ENCODE data around the gene FBXL19.

FBXL19 gene

GRCh38 chr16:30921748-30922419 lies 1.5 kb upstream of the FBXL19 start:
- no peaks in the 10 kb centered on the region; the same call in 1 of the 2 replicates for H3K4me1 ChIP-seq
- H3K36me3 ChIP-seq (replicated peaks): peaks cover 5% of the 10 kb centered on the region
- H3K27me3 ChIP-seq (ENCODE audit: low read depth): no peaks in the 10 kb centered on the region
- in situ Hi-C loops (cut with MboI; ENCODE audit: low sequenced_read_pairs): loop anchor here (25.0 kb wide), 1 partner anchor 535 kb away; the partner anchor contains the start of genes SEPTIN1 and ZNF48
- peak; percentile 89 to 98 for DNase-seq (ENCODE audit: low spot score in 2 of 2)
- peak overlapping the region; percentile 51 for H3K4me3 ChIP-seq
- H3K9me3 ChIP-seq: no peaks in the 10 kb centered on the region

- H3K27me3 ChIP-seq (ENCODE audit: low read depth): no peaks in the 10 kb centered on the region
- peak; percentile 99 to 100 for DNase-seq (ENCODE audit: low spot score in 2 of 2)
- no peaks in the 10 kb centered on the region; the same call in 1 of the 2 replicates for H3K4me1 ChIP-seq
- H3K36me3 ChIP-seq (replicated peaks): peaks cover 11% of the 10 kb centered on the region
- in situ Hi-C loops (cut with MboI; ENCODE audit: low sequenced_read_pairs): loop anchor here (25.0 kb wide), 1 partner anchor 535 kb away; the partner anchor contains the start of genes SEPTIN1 and ZNF48
- peak overlapping the region; percentile 51 for H3K4me3 ChIP-seq
- no peaks in the 10 kb centered on the region for H3K9me3 ChIP-seq
Observed at GRCh38 chr16:30922420-30922959, 882 bp upstream of the FBXL19 start.

DNA sequence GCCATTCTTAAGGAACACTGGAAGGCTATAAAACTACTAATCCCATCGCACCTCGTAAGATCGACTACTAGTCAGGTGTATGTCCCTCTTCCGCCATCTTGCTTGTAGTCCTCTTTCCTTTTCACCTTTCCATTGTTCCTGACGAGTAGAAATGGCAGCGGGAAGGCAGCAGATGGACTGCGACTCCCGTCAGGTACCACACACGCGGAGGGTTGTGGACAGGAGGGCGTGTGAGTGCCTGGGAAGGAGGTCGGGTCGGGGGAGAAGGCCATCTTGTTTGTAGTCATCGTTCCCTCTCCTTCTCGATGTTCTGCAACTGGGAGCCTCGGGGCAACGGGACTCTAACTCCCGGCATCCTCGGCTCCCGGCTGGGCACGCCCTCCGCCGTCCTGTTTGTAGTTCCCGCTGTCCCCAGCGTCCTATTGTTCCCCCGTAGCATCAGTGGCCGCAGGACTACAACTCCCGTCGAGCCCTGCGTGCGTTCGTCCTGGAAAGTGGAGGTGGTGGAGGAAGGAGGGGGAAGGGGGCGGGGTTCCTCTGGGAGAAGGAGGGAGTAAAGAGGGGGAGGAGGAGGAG lies 324 bp upstream of the FBXL19 start:
- Histone ChIP-seq H3K9me3 (no peaks in the 10 kb centered on the region), H3K4me3 (peak overlapping the region; percentile 51), H3K4me1 (no peaks in the 10 kb centered on the region; the same call in 1 of the 2 replicates), H3K27me3 (ENCODE audit: low read depth) (no peaks in the 10 kb centered on the region), H3K36me3 (replicated peaks) (peaks cover 13% of the 10 kb centered on the region)
- in situ Hi-C loops (cut with MboI; ENCODE audit: low sequenced_read_pairs): loop anchor here (25.0 kb wide), 1 partner anchor 536 kb away; the partner anchor contains the start of genes SEPTIN1 and ZNF48
- peak; percentile 100 for DNase-seq (ENCODE audit: low spot score in 2 of 2)

- Histone ChIP-seq H3K4me3 (peak overlapping the region; percentile 51), H3K4me1 (no peaks in the 10 kb centered on the region; the same call in 1 of the 2 replicates), H3K36me3 (replicated peaks) (peaks cover 16% of the 10 kb centered on the region), H3K27me3 (ENCODE audit: low read depth) (no peaks in the 10 kb centered on the region), H3K9me3 (no peaks in the 10 kb centered on the region)
- in situ Hi-C loops (cut with MboI; ENCODE audit: low sequenced_read_pairs): loop anchor here (25.0 kb wide), 1 partner anchor 537 kb away; the partner anchor contains the start of genes SEPTIN1 and ZNF48
- peak in 1 of 2 experiments; percentile 62 for DNase-seq (ENCODE audit: low spot score in 2 of 2)
Observed at GRCh38 chr16:30924076-30924912, 922 bp downstream of the FBXL19 start.

GRCh38 chr16:30924913-30925631 lies 1.7 kb downstream of the FBXL19 start:
- Histone ChIP-seq H3K36me3 (replicated peaks) (peaks cover 19% of the 10 kb centered on the region), H3K4me1 (no peaks in the 10 kb centered on the region; the same call in 1 of the 2 replicates), H3K9me3 (no peaks in the 10 kb centered on the region), H3K27me3 (ENCODE audit: low read depth) (no peaks in the 10 kb centered on the region), H3K4me3 (peak overlapping the region; percentile 51)
- no peak for DNase-seq (ENCODE audit: low spot score in 2 of 2)
- in situ Hi-C loops (cut with MboI; ENCODE audit: low sequenced_read_pairs): loop anchor here (25.0 kb wide), 1 partner anchor 538 kb away; the partner anchor contains the start of genes SEPTIN1 and ZNF48

DNA sequence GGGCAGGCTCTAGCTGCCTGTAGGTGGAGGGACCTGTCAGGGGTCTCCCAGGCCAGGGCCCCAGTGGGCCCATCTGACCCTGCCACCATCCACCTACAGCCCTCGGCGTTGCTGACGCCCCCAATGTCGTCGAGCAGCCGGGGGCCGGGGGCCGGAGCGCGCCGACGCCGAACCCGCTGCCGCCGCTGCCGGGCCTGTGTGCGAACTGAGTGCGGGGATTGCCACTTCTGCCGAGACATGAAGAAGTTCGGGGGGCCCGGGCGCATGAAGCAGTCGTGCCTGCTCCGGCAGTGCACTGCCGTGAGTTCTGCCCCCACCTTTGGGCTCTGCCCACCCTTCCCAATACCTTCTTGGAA lies 2.2 kb downstream of the FBXL19 start:
- H3K4me3 ChIP-seq: no peak overlapping the region
- H3K9me3 ChIP-seq: no peaks in the 10 kb centered on the region
- H3K36me3 ChIP-seq (replicated peaks): peaks cover 25% of the 10 kb centered on the region
- no peaks in the 10 kb centered on the region for H3K27me3 ChIP-seq (ENCODE audit: low read depth)
- in situ Hi-C loops (cut with MboI; ENCODE audit: low sequenced_read_pairs): no loop called here
- no peak for DNase-seq (ENCODE audit: low spot score in 2 of 2)
- H3K4me1 ChIP-seq: no peaks in the 10 kb centered on the region; the same call in 1 of the 2 replicates

GRCh38 chr16:30925995-30926811 lies 2.8 kb downstream of the FBXL19 start:
- no peaks in the 10 kb centered on the region for H3K27me3 ChIP-seq (ENCODE audit: low read depth)
- DNase-seq (ENCODE audit: low spot score in 2 of 2): no peak
- H3K4me3 ChIP-seq: no peak overlapping the region
- H3K9me3 ChIP-seq: no peaks in the 10 kb centered on the region
- in situ Hi-C loops (cut with MboI; ENCODE audit: low sequenced_read_pairs): no loop called here
- H3K4me1 ChIP-seq: no peaks in the 10 kb centered on the region; the same call in 1 of the 2 replicates
- H3K36me3 ChIP-seq (replicated peaks): peaks cover 30% of the 10 kb centered on the region

DNA sequence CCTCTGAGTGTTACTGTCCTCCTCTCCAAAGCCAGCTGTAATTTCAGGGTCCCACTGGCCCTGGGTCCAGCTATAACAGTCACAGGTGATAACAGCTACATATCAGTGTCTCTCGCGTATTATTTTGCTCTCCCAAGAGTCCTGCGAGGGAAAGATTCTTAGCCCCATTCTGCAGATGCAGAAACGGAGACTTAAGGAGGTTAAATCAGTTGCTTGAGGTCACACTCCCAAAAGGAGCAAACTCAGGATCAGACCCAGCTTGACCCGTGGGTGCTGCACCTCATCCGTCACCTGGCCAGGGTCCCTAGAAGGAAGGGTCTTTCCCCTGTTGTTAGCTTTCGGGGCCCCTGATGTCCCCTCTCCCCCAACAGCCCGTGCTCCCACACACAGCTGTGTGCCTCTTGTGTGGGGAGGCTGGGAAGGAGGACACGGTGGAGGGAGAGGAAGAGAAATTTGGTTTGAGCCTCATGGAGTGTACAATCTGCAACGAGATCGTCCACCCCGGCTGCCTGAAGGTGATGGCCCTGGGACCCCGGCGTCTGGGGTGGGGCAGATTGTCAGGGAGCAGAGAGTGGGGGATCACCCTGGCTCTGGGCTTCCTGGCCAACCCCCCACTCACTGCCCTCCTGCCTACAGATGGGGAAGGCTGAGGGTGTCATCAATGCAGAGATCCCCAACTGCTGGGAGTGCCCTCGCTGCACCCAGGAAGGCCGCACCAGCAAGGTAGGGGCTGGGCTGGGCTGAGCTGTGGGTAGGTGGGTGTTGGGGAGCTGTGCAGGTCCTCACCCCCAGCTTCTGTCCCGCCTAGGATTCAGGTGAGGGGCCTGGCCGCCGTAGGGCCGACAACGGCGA lies 3.8 kb downstream of the FBXL19 start:
- no peaks in the 10 kb centered on the region; the same call in 1 of the 2 replicates for H3K4me1 ChIP-seq
- H3K9me3 ChIP-seq: no peaks in the 10 kb centered on the region
- no peaks in the 10 kb centered on the region for H3K27me3 ChIP-seq (ENCODE audit: low read depth)
- peaks cover 34% of the 10 kb centered on the region for H3K36me3 ChIP-seq (replicated peaks)
- H3K4me3 ChIP-seq: no peak overlapping the region
- in situ Hi-C loops (cut with MboI; ENCODE audit: low sequenced_read_pairs): no loop called here
- no peak for DNase-seq (ENCODE audit: low spot score in 2 of 2)

DNA sequence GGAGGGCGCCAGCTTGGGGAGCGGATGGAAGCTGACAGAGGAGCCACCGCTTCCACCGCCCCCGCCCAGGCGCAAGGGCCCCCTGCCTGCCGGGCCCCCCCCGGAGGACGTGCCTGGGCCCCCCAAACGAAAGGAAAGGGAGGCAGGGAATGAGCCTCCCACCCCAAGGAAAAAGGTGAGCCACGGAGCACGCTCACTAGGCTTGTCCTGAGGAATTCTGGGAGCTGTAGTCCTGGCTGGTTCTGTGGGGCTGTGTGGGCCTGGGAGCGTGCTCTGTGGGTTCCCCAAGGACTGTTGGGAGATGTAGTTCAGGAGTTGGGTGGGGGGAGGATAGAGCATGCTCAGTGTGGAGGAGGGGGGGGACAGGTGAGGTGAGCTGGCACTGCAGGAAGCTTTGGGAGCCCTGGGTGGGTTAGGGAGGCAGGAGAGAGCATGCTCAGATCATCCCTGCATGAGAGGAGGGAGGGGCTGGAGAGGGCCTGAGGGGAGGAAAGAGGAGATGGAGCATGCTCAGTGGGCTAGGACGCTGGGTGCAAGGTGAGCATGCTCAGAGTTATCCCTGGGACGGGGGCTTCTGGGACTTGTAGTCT lies 4.5 kb downstream of the FBXL19 start:
- H3K4me1 ChIP-seq: no peaks in the 10 kb centered on the region; the same call in 1 of the 2 replicates
- H3K27me3 ChIP-seq (ENCODE audit: low read depth): no peaks in the 10 kb centered on the region
- peaks cover 37% of the 10 kb centered on the region for H3K36me3 ChIP-seq (replicated peaks)
- in situ Hi-C loops (cut with MboI; ENCODE audit: low sequenced_read_pairs): no loop called here
- no peak overlapping the region for H3K4me3 ChIP-seq
- peak; percentile 59 to 80 for DNase-seq (ENCODE audit: low spot score in 2 of 2)
- H3K9me3 ChIP-seq: no peaks in the 10 kb centered on the region

- in situ Hi-C loops (cut with MboI; ENCODE audit: low sequenced_read_pairs): no loop called here
- Histone ChIP-seq H3K27me3 (ENCODE audit: low read depth) (no peaks in the 10 kb centered on the region), H3K36me3 (replicated peaks) (peaks cover 41% of the 10 kb centered on the region), H3K4me1 (no peaks in the 10 kb centered on the region; the same call in 1 of the 2 replicates), H3K9me3 (no peaks in the 10 kb centered on the region), H3K4me3 (no peak overlapping the region)
- no peak for DNase-seq (ENCODE audit: low spot score in 2 of 2)
Observed at GRCh38 chr16:30928390-30928789, 5.0 kb downstream of the FBXL19 start.

DNA sequence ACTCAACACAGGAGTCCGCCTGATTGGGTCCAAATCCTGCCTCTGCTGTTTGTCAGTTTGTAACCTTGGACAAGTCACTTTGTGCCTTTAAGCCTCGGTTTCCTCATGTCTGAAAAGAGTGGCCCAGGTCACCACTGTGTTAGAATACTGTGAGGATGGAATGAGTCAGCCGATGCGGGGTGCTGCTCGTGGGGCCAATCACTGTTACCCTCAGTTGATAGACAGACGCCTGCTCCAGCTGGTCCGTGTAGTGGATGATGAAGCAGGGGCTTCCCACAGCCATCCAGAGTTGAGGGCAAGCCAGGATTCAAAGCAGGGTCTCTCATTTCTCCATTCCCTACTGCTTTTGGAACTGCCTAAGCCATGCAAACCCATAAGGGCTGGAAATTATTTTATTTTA lies 5.8 kb downstream of the FBXL19 start:
- no peaks in the 10 kb centered on the region for H3K9me3 ChIP-seq
- H3K4me3 ChIP-seq: no peak overlapping the region
- peaks cover 41% of the 10 kb centered on the region for H3K36me3 ChIP-seq (replicated peaks)
- H3K4me1 ChIP-seq: no peaks in the 10 kb centered on the region; the same call in 1 of the 2 replicates
- DNase-seq (ENCODE audit: low spot score in 2 of 2): no peak
- H3K27me3 ChIP-seq (ENCODE audit: low read depth): no peaks in the 10 kb centered on the region
- in situ Hi-C loops (cut with MboI; ENCODE audit: low sequenced_read_pairs): no loop called here

Data from HAP-1 (cell line).